Frontal cortex (tissue), 4 donors: Measurements from ENCODE around the gene LRP1B. TPM values are rescaled to one million over a fixed set of nuclear protein-coding genes. Genes with fewer than 3 reads are reported as not detected.
"Not testable (repeated sequence)": the region's sequence is repeated elsewhere in the genome, so short reads cannot be mapped to it uniquely, and the experiment has no call there.

Source experiments
- DNase-seq, 2 donors: peaks; one replicate each; pipeline ENCODE4 v3.0.0; 2012; ENCODE audit warnings: low spot score in 2 of 2
- FAIRE-seq: peaks from 2 replicates; lab custom pipeline; 2012; peaks lifted over from hg19 to GRCh38; lab: Jason Lieb, UNC
- total RNA-seq: library from RNA; depleted of rRNA; stranded (reverse); fragments of >200 nt; gene quantifications from one replicate; pipeline ENCODE4 v1.2.3, GENCODE V29; 2014
- donor health status: control.
- donor health status: control.
- donor health status: control.

The LRP1B gene
- total RNA-seq, 1 donor from 2014 or later = 84.0 TPM

DNA sequence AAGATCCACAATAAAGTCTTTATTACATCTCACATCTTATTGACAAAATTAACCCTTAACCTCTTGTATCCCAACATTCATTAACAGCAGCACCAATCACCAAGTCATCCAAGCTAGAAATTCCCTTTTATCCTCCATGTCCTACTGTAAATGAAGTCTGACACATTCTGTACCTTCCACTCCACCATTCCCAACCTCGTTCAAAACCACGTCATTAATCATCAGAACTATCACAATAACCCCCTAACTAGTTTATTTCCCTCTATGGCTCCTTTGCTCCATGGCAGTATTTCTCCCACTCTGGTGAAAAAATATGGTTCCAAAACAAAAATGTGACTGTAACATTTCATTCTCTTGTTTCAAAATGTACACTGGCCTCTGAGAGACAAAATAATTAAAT lies 1626.2 kb downstream of the LRP1B start:
- DNase-seq (no peak), FAIRE-seq (no peak)

DNA sequence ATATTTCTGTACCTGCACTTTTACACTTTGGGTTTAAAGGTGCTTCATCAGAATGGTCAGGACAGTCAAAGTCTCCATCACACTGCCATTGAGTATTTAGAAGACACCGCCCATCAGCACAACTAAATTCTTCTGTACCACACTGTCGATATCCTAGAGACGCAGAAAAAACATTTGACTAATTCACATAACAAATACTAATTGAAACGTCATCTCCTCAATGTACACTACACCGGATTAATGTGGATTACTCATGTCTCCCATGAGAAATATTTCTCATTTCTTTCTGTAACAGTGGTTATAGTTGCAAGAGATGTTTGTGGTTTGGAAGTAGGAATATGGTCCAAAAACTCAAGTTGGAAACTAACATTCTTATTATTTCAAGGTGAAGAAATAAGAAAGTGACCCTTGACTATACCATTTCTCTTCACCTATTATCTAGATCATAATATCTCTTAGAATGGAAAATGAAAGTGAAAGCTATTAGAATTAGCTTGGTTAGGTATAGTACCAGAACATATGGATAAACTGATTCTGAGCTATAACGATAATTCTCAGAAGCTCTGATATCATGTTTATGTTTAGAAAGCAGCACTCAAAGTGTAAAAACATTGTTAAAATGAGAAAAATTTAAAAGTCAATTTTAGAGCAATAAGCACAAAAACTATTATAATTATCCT lies 1627.7 kb downstream of the LRP1B start:
- FAIRE-seq (no peak), DNase-seq (no peak)

DNA sequence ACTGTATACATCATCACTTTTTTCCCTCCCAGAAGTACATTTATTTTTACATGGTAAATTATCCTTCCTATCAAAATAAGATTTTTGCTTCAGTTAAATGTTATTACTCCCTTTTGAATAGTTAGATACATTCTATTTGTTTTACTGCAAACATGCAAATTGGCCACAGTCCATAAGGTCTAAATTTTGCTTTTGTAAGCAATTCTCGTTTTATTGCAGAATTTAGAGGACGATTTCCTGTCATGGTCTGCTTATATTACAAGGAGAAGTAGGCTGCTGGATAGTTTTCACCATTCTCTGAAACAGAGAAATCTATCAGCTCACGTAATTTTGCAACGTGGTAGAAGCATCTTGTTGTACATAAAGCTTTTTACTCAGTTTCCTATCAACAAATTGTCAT lies 1632.5 kb downstream of the LRP1B start:
- FAIRE-seq = no peak
- no peak for DNase-seq

DNA sequence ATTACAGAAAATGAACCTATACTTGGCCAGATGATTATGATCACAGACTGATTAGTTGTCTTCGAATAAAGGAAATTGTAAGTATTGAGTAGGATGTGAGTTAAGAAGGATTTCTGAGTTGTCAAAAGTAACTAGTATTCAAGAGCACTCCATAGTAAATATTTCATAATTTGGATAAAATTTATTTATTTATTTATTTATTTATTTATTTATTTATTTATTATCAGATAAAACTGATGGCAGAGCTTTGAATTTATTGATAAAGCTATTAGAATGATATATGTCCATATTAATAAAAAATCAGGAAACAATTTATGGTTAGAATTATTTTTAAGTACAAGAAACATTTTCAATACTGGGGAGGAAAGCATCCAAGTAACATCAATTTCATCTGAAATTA lies 1634.1 kb downstream of the LRP1B start:
- FAIRE-seq = peak; percentile 79
- DNase-seq = no peak

DNA sequence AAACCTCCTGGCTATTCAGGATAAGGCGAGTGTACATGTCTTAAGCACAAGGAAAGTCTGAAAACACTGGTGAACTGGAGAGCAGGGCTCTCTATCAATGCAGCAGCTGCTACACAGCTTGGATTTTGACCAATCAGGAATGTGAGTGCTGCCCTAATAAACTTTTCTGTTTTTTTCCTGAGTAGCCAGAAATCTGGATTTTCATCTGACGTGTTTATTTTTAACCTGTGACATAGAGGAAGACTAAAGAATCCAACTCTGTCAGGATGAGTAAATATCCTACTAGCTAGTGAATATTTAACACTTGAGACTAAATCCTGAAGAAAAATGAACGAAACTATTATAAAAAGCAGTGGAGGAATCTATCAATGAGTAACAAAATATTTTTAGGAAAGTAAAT lies 1638.9 kb downstream of the LRP1B start:
- FAIRE-seq (no peak), DNase-seq (no peak)

DNA sequence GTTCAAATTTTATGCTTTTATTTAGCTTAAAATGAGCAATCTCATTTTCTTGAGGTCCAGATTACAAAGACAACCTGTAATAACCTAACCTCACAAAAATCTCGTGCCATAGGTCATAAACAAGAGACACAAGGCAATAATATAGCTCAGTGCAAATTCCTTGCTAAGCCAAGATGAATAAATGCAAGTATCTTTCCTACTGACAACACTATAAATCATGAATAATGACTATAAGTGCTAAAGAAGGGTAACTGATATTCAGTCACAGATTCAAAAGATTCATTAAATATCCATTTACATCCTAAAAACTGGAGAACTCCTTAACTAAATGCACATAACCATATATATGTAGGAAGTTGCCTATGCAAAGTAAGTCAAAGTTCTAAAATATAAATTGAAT lies 1641.6 kb downstream of the LRP1B start:
- DNase-seq (no peak), FAIRE-seq (no peak)

DNA sequence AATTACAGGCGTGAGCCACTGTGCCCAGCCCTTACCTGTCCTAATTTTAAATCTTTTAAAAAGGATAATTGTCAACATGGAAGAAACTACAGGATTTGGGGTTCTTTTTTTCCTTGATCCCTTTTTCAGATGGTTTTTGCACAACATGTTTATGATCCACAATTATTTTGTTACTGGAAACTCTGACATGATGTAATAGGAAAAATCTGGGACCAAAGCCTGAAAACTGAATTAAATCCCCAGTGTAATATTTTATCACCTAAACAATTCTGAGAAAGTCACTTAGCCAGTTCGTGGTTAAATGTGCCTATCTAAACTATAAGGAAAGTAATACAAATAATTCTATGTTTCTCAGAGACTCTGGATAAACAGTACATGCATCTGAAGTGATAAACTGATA lies 1649.7 kb downstream of the LRP1B start:
- no peak for DNase-seq
- FAIRE-seq = no peak

DNA sequence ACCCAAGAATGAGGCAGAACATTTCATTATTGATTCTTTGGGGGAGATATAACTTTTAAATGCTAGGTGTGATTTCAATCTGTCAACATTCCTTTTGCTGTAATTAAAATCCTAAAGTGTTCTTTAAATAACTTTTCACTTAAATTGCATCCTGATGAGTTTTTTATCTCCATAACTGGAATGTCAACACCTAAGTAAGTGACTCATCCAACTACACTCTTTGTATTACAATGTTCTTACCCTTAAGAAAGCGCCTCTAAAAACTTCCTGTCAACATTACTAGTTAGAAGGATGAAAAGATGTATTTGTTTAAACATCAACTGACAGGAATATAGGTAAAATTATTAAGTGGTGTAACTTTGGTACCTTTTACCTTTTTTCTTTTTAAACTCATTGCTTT lies 1657.0 kb downstream of the LRP1B start:
- DNase-seq (no peak), FAIRE-seq (no peak)

DNA sequence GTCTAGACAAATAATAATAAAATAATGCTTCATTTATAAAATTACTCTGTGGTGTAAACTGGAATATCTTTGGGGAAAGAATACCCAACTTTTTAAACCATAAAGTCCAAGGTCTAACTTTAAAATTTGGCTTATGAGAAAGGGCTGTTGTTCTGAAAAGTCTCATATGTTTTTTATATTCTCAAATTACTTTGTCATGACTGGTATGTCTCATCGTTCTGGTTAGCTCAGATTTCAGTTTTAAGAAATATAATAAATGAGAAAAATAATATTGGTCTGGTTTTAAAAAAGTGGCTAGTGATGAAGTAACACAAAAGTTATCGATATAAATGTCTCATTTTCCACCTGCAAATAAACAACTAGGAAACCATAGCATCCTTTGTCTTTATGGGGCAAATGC lies 1658.1 kb downstream of the LRP1B start:
- no peak for FAIRE-seq

DNA sequence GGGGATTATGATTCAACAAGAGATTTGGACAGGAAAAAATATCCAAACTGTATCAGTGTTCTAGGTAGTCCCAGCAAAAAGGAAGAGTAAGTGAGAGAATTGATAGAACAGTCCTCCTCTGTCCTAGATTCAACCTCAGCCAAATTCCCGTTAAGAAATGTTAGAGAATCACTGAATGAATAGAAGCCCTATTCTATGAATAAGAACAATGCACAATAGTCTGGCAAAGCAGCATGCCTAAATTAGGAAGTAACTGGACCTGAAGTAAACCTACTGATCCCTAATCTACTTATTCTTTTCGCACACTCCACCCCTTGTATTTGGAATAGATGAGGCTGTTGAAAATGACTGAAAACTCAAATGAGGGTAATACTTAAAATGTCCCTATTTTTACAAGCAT lies 1665.5 kb downstream of the LRP1B start:
- no peak for DNase-seq
- peak; percentile 57 for FAIRE-seq

More for the DNA sequence above, 1658.1 kb downstream of the LRP1B start:
- no peak for DNase-seq

DNA sequence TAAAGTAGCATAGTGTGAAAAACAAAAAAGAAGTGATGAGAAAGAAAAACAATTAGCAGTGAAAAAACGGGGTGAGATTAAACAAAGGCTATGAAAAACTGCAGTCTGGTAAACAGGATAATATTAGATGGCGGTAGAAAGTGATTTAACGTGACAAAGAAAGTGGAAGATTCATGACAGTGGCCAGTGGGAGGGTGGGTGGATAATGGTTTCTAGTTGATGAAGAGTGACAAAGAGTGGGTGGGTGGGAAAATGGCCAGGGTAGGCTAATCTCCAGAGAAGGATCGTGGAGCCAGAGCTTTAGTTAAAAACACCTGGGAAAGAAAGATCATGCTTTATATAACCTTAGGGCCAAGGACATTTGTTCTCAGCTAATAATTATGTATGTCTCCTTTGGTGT lies 1667.8 kb downstream of the LRP1B start:
- DNase-seq (no peak), FAIRE-seq (no peak)

DNA sequence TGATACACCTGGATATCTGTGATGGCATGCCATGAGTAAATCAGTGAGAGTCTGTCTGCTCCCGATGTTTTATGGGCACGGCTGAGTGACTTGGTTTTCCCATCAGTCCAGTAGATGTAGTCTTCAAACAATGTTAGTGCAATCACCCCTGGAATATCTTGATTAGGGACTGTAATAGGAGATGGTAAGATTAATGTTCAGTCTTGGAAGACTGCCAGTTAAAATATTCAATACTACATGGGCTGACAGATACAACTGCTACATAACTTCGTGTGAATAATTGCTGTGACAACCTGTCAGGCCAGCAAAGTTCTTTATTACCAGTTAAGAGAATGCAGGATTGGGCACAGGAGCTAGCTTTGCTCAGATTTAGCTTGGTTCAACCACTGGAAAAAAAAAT lies 1673.3 kb downstream of the LRP1B start:
- no peak for FAIRE-seq
- no peak for DNase-seq

DNA sequence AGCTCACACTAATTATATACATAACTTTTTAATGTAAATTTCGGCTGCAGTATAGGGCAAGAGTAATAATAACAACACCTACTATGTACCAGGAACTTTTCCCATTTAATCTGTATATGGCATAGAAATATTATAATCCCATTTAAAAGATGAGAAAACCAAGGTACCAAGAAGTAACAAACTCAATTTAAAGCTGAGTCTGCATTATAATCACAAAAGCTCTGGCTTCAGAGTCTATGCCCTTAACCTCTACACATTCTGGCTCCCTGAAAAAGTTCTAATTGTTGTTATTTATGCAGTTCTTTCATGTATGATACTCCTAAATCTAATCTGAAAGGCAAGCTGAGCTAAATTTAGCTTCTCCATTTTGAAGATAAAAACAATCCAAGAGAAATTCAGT lies 1675.5 kb downstream of the LRP1B start:
- FAIRE-seq (no peak), DNase-seq (no peak)

DNA sequence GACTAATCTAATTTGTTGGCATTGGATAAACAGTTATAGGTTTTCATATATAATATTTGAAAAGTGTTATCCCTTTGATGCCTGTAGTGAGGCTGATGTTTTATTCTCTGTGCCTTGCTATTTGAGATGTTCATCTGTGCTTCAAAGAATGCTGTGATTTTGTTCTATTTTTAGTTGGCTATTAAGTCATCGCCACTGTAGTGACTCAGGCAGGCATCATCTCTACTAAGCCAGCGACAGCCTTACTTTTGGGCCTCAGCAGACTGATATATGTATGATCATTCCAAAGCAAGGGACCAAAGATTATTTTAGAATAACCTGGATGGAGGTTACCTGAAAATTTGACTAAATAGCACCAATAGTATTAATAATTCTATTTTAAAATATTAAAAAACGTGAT lies 1676.1 kb downstream of the LRP1B start:
- FAIRE-seq (no peak), DNase-seq (peak in 1 of 2 donors; percentile 15)

DNA sequence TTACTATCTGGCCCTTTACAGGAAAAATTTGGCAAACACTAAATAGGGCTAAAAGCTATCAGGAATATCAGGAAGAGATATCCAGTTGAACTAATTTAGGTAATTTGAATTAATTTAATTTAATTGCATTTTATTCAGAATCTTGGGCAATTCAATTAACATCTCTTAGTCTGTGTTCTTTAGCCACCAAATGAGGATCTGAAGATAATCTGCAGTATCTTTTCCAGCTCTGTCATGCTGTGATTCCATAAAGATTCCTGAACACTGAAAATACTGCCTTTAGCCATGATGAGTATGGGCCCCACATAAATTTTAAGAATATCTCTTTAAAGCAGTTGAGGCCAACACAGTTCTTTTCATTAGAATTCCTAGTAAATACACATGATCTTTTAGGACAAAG lies 1679.5 kb downstream of the LRP1B start:
- DNase-seq (no peak), FAIRE-seq (no peak)

DNA sequence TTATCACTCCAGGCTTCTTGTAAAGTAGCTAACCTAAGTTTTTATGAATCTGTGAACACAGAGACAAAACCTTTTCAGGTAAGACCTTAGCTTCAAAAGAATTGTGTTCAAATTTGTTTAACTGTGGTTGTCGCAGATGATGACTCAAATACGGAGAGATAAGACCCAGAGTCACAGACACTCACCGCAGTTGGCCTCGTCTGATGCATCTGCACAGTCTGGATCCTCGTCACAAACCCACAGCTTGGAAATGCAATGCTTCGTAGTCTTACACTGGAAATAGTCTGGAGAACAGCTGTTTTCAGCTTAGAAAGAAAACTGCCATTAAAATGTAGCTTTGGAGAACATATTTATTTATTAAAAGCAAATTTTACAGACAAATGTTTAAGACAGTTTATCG lies 1688.5 kb downstream of the LRP1B start:
- FAIRE-seq = no peak

DNA sequence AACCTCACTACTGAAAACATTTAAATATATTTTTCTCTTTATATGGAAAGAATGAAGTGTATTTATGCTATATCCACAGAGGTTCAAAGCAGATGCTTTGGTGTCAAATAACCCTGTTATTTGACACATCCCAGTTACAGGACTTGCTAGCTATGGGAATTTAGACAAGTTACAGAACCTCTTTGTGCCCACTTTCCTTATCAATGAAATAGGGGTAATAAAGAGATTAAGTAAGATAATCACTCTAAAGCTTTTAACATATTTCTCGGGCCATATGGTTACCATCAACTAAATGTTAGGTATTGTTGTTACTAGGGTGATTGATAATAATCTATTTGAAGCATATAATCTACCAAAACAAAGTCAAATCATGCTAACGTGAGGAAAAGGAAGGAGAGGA lies 1690.0 kb downstream of the LRP1B start:
- DNase-seq (no peak), FAIRE-seq (no peak)

More for the DNA sequence above, 1688.5 kb downstream of the LRP1B start:
- DNase-seq = no peak

DNA sequence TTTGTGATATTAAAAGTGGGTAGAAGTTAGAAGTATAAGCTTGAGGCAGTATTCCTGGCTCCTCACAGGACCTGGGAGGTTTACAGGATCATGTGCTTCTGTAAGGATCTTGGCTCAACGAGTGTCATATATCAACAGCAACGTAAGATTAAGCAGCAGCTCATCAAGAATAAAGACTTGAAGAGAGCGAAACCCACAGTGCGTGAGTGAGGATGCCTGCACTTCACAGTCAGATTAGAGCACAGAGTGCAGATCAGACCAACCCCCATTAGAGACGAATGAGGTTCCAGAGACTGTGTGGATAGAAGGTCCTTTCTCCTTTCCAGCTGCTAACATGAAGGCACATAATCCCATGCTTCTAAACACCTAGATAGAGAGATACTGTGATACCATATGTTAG lies 1693.9 kb downstream of the LRP1B start:
- FAIRE-seq = no peak
- DNase-seq = no peak

DNA sequence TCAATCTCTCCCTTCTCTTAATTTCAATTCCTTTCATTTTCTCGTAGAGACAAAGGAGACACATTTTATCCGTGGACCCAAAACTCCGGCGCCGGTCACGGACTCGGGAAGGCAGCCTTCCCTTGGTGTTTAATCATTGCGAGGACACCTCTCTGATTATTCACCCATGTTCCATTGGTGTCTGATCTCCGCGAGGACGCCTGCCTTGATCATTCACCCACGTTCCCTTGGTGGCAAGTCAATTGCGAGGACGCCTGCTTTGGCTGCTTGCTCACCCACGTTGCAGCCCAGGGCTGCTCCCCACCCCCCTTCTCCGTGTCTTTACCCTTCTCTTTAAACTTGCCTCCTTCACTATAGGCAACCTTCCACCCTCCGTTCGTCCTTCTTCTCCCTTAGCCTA lies 1703.8 kb downstream of the LRP1B start:
- FAIRE-seq, DNase-seq: not testable (repeated sequence)

DNA sequence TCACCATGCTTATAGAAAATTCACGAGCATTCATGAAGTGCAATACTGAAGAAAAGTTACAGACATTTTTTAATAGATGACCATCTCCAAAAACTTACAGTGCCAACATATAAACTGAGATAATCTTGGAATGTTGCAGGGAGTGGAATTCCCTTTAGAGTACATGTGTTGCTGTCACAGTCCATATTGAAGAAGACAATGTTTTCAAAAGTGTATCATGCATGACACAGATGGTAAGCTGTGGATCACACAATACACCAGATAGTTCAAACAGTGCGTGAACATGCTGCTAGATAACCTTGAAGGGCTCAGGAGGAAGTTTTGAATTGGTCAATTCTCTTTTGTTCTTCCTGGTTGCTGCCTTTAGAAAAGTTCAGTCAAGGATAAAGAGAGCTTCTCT lies 1706.3 kb downstream of the LRP1B start:
- DNase-seq (no peak), FAIRE-seq (no peak)

DNA sequence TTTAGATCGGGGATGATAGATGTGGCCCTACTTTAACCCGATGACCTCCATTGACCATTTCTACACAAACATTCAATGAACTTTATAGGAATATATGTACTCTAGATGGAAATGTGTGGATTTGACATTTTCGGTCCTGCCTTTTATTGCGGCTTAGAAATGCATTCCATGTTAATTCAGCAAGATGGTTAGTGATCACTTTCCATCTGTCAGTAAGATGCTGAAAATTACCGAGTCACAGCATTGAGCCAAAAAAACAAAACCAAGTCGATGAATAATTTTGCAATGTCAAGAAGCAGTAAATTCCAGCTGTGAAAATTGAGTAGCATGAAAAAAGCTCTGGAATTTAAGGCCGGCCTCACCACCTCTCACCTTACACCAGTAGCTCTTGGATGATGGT lies 1708.1 kb downstream of the LRP1B start:
- FAIRE-seq = no peak
- no peak for DNase-seq

DNA sequence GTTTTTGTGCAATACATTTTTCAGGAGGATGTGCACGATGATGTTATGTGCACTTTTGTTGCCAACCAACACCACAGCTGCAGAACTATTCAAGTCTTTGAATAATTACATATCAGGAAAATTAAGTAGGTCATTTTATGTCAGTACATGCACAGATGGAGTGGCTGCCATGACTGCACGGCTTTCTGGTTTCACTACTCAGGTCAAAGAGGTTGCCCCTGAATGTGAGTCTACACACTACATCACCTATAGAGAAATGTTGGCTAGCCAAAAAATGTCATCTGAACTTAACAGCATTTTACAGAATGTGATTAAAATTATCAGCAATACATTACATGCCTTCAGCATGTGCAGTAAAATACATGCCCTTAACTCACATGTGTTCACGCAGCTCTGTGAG lies 1713.3 kb downstream of the LRP1B start:
- DNase-seq (no peak), FAIRE-seq (no peak)
